Mucosa of rectum (tissue), 2 donors: ENCODE measurements around the gene GNAO1.

Source experiments
- H3K27ac ChIP-seq, 2 donors: one replicate each; pipeline ENCODE4 v1.7.0; 2013; ENCODE audit warnings: inconsistent platforms in 2 of 2, low read depth in 2 of 2, low read length in 2 of 2
- H3K27me3 ChIP-seq, 2 donors: one replicate each; pipeline ENCODE4 v1.7.0; 2013; ENCODE audit warnings: low read length in 2 of 2; ENCODE audit not compliant: control insufficient read depth in 2 of 2, insufficient read depth in 2 of 2
- H3K36me3 ChIP-seq, 2 donors: one replicate each; pipeline ENCODE4 v1.7.0; 2013; ENCODE audit warnings: low read length in 2 of 2; ENCODE audit not compliant: control insufficient read depth in 2 of 2, insufficient read depth in 2 of 2
- H3K4me1 ChIP-seq, 2 donors: one replicate each; pipeline ENCODE4 v1.7.0; 2013; ENCODE audit warnings: low read length in 2 of 2, mild to moderate bottlenecking in 1 of 2; ENCODE audit not compliant: control insufficient read depth in 2 of 2, insufficient read depth in 2 of 2
- H3K4me3 ChIP-seq, 2 donors: one replicate each; pipeline ENCODE4 v1.7.0; 2013; ENCODE audit warnings: low read length in 2 of 2
- H3K9ac ChIP-seq, 2 donors: one replicate each; pipeline ENCODE4 v1.7.0; 2013; ENCODE audit warnings: low read length in 2 of 2, low read depth in 1 of 2, mild to moderate bottlenecking in 1 of 2
- H3K9me3 ChIP-seq, 2 donors: one replicate each; pipeline ENCODE4 v1.7.0; 2013; ENCODE audit warnings: low read length in 2 of 2; ENCODE audit not compliant: control insufficient read depth in 2 of 2
- donor health status: healthy.
- donor health status: Normal muscosa, but diverticular disease.

GNAO1 gene

DNA sequence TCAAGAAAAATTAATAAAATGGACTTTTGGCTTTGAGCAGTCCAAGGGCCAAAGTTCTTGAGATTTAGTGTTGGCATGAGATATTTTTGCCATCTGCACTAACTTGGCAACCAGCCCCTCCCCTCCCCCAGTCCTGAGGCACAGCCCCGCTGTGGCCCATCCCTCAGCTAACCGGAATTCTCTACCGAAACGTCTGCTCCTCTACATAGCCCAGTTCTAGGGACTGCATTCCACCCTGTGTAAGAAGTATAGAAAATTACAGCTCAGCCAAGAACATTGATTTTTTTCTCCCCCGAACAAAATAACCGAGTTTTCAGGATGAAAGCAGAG is 136.6 kb downstream of the GNAO1 start:
- Histone ChIP-seq H3K36me3 (no peaks in the 10 kb centered on the region), H3K27me3 (no peaks in the 10 kb centered on the region), H3K27ac (no peak overlapping the region), H3K9me3 (no peaks in the 10 kb centered on the region), H3K4me1 (no peaks in the 10 kb centered on the region), H3K9ac (no peak overlapping the region), H3K4me3 (no peak overlapping the region)

DNA sequence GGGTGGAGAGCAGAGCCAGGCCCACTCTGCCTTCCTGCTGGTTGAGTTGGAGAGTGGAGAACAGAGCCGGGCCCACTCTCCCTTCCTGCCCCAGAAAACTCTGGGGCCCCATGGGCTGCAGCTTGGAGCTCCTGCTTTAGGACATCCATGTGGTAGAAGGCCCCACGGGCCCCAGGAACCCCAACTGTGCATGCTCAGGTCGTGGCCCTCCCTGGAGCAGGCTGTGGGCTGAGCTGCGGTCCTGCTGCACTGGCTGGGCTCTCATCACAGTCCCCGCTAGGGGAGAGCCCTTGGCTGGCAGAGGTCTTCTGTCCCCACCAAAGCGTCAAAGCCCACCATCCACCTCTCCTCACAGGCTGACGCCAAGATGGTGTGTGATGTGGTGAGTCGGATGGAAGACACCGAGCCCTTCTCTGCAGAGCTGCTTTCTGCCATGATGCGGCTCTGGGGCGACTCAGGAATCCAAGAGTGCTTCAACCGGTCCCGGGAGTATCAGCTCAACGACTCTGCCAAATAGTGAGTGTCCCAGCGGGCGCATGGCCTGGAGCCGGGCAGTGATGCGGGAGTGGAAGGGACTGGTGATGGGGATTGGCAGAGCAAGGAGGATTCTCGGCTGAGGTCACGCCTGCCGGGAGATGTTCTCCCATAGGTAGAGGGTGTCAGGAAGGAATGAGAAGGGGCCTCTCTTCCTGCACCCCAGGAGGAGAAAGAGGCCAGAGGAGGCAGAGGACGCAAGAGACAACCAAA is 137.2 kb downstream of the GNAO1 start:
- Histone ChIP-seq H3K9ac (no peak overlapping the region), H3K9me3 (no peaks in the 10 kb centered on the region), H3K4me1 (no peaks in the 10 kb centered on the region), H3K4me3 (no peak overlapping the region), H3K27me3 (no peaks in the 10 kb centered on the region), H3K27ac (no peak overlapping the region), H3K36me3 (no peaks in the 10 kb centered on the region)

DNA sequence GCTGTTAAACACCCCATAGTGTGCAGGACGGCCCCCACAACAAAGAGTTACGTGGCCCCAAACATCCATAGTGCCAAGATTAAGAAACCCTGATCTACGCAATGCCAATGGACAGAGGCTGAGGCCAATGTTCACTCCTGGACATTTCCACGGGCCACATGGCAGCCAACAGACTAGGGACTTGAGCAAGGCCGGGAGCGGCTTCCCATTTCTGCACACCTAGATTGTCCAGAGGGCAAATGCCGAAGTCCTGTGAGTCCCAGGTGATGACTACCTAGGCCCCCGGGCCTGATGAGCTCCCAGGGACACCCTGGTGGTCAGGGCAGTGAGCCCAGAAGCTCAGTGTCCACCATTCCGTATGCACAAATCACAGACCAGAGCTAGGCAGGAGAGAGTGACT is 138.6 kb downstream of the GNAO1 start:
- Histone ChIP-seq H3K27ac (no peak overlapping the region), H3K36me3 (no peaks in the 10 kb centered on the region), H3K4me1 (no peaks in the 10 kb centered on the region), H3K9ac (no peak overlapping the region), H3K27me3 (no peaks in the 10 kb centered on the region), H3K4me3 (no peak overlapping the region), H3K9me3 (no peaks in the 10 kb centered on the region)

DNA sequence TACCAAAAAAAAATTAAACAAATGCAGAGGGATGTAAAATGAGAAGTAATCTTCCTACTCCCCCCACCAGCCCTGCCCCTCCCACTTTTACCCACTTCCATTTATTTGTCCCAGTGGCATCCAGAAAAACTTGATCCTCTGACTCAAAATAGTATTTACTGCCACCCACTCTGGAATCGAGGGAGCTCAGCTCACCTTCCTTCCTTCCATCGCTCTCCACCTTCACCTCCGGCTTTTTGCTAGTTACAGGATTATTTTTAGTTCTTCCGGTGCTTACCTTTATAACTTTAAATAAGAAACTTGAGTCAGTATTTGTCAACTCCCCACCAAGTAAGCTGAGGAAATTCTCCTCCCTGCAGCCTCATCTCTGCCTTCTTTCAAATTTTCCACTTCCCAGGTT is 139.2 kb downstream of the GNAO1 start:
- H3K4me1 ChIP-seq: no peaks in the 10 kb centered on the region
- no peaks in the 10 kb centered on the region for H3K9me3 ChIP-seq
- no peaks in the 10 kb centered on the region for H3K27me3 ChIP-seq
- H3K9ac ChIP-seq: no peak overlapping the region
- H3K36me3 ChIP-seq: no peaks in the 10 kb centered on the region
- H3K4me3 ChIP-seq: no peak overlapping the region
- H3K27ac ChIP-seq: no peak overlapping the region

DNA sequence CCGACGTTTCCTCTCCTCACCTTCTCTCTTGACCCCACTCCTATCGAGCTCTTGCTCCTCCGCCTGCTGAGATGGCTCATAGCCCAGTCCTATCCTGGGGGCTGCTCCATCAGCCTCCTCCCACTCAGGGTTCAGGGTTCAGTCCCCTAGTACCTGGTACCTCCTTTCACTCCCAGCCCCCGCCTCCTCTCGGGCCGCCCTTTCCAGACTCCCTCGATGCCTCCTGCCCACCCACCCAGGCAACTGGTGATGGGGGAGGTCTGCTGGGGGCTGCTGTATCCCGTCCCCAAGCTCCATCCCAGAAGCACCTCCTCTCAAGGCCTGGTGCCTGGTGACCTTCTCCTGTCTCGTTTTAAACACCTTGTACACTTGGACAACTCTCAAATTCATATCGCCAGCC is 140.1 kb downstream of the GNAO1 start:
- no peak overlapping the region for H3K27ac ChIP-seq

DNA sequence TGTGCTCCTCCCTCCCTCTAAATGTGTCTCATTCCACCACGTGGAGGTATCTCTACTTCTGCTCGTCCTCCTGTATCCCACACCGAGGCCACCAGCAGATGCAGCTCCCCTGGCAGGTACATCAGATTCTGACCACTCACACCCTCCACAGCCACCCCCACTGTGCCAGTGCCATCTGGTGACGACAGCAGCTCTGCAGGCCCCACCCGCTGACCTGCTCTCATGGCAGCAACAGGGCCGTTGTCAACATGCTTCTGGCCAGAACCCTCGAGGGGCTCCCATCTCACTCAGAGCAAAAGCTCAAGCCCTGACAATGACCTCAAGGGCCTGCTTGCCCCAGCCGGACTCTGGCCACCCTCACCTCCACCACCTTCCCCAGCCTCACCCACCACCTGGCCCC is 140.6 kb downstream of the GNAO1 start:
- Histone ChIP-seq H3K4me1 (no peaks in the 10 kb centered on the region), H3K4me3 (no peak overlapping the region), H3K36me3 (no peaks in the 10 kb centered on the region), H3K27ac (no peak overlapping the region), H3K9ac (no peak overlapping the region), H3K27me3 (no peaks in the 10 kb centered on the region), H3K9me3 (no peaks in the 10 kb centered on the region)

More for the DNA sequence above, 140.1 kb downstream of the GNAO1 start:
- no peaks in the 10 kb centered on the region for H3K9me3 ChIP-seq
- no peaks in the 10 kb centered on the region for H3K36me3 ChIP-seq
- H3K9ac ChIP-seq: no peak overlapping the region
- no peaks in the 10 kb centered on the region for H3K4me1 ChIP-seq
- H3K27me3 ChIP-seq: no peaks in the 10 kb centered on the region
- H3K4me3 ChIP-seq: no peak overlapping the region

DNA sequence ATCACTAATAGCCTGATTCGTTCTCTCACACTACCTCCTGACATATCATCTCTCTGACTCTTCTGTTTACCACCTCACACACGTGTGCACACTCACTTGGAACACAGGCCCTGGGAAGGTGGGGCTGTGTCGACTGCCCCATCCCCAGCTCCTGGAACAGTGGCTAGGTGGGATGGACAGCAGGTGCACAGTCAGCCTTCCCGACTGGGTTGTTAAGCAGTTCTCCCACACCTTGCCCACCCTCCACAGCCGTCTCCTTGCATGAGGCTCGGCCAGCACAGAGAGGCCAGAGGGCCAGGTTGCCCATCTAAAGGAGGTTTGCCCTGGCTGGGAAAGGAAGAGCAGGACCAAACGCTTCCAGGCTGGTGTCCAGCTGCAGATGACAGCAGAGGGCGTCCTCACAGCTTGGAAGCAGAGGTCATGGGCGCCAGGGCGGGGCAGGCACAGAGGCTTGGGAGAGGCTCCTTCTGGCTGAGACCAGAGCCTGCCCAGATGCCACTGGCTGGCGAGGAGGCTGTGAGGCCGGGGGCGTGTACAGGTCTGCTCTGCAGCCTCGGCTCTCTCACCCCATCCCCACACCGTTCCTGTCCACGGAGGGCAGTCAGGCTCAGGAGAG is 141.3 kb downstream of the GNAO1 start:
- Histone ChIP-seq H3K36me3 (no peaks in the 10 kb centered on the region), H3K4me1 (no peaks in the 10 kb centered on the region), H3K9ac (no peak overlapping the region), H3K27me3 (no peaks in the 10 kb centered on the region), H3K4me3 (no peak overlapping the region), H3K27ac (no peak overlapping the region), H3K9me3 (no peaks in the 10 kb centered on the region)

DNA sequence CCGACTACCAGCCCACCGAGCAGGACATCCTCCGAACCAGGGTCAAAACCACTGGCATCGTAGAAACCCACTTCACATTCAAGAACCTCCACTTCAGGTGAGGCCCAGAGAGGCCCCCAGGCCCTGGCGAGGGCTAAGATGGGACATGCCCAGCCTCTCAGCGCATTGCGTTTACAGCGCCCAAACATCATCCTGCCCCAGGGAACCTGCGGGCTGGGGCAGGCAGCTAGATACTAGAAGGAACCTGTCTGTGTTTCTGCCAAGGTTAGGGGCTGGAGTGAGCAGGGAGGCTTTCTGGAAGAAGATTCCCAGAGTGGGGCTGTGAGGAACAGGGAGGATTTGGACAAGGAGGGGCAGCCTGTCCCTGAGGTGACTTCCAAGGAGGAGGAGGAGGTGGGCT is 143.5 kb downstream of the GNAO1 start:
- Histone ChIP-seq H3K9me3 (no peaks in the 10 kb centered on the region), H3K9ac (no peak overlapping the region), H3K27me3 (no peaks in the 10 kb centered on the region), H3K27ac (no peak overlapping the region), H3K4me1 (no peaks in the 10 kb centered on the region), H3K36me3 (no peaks in the 10 kb centered on the region), H3K4me3 (no peak overlapping the region)

DNA sequence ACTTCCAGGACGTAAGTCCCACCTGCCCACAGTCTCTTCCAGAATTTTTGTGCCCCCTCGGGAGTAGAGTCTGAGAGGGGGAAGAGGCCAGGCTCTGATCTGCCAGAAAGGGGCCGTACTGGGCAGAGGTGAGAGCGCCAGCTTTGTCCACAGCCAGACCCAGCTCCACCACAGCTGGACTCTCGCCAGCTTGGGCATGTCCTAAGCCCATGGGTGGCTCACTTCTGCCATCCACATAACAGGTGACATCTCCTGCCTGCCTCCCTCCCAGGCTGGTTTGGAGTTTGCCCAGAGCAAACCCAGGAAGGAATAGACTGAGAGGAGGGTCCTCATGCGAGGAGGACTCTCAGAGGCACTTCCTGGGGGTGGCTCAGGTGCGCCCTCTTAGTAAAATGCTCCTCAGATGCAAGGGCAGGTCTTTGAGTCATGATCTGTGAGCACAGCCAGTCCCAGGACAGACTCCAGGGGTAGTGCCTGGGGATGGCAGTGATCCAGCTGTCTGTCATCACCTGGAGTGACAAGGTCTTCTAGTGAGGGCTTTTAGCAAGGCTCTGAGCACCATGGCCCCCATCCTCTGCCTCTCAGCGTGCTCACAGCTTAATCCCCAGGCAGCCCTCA is 144.9 kb downstream of the GNAO1 start:
- Histone ChIP-seq H3K4me3 (no peak overlapping the region), H3K9me3 (no peaks in the 10 kb centered on the region), H3K4me1 (no peaks in the 10 kb centered on the region), H3K27me3 (no peaks in the 10 kb centered on the region), H3K9ac (no peak overlapping the region), H3K36me3 (no peaks in the 10 kb centered on the region), H3K27ac (no peak overlapping the region)

DNA sequence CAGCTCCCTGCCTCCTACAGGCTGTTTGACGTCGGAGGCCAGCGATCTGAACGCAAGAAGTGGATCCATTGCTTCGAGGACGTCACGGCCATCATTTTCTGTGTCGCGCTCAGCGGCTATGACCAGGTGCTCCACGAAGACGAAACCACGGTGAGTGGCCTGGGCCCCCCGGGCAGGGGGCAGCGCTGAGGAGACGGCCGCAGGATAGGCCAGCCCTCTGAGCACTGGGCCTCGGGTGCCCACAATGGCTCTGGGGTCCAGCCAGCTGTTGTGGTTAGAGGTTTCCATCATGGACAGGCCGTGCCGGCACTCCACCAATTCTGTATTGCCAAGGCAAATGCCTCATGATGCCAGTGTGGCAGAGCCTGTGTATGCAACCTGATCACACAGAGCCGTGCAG is 145.4 kb downstream of the GNAO1 start:
- Histone ChIP-seq H3K4me1 (no peaks in the 10 kb centered on the region), H3K4me3 (no peak overlapping the region), H3K27me3 (no peaks in the 10 kb centered on the region), H3K27ac (no peak overlapping the region), H3K36me3 (no peaks in the 10 kb centered on the region), H3K9ac (no peak overlapping the region), H3K9me3 (no peaks in the 10 kb centered on the region)
